ENCODE data around the gene GOT1.

GOT1 gene

GRCh38 chr10:99358101-99358500 is 72.3 kb downstream of the GOT1 start:
- no peak for DNase-seq (ENCODE audit: low read depth)

- DNase-seq (ENCODE audit: low read depth) = no peak
Observed at GRCh38 chr10:99357691-99358090, 72.7 kb downstream of the GOT1 start.

GRCh38 chr10:99353182-99353581 is 77.2 kb downstream of the GOT1 start:
- DNase-seq (ENCODE audit: low read depth) = no peak

GRCh38 chr10:99347672-99348071 is 82.8 kb downstream of the GOT1 start:
- DNase-seq (ENCODE audit: low read depth) = no peak

All from activated gamma-delta T cell treated with anti-CD3 and anti-CD28 coated beads, Interleukin-2, amount 50 U/mL, for 16 hours (primary cell).